IMR-90 (cell line): ENCODE data around the gene FNDC3A.

Experiments used
- BHLHE40 ChIP-seq: fragments of 150-350 bp; IDR thresholded peaks from 2 replicates; pipeline ENCODE4 v1.6.1; 2016; ENCODE audit warnings: mild to moderate bottlenecking, low read depth, low read length
- CEBPB ChIP-seq: IDR thresholded peaks from 2 replicates; pipeline ENCODE4 v1.6.1; 2012; ENCODE audit warnings: low read depth, low read length, improper control_type of control experiment
- CHD1 ChIP-seq: IDR thresholded peaks from 2 replicates; pipeline ENCODE4 v1.6.1; 2012; ENCODE audit warnings: low read depth, low read length, improper control_type of control experiment
- CTCF ChIP-seq: conservative IDR thresholded peaks from 2 replicates; pipeline ENCODE4 v1.5.1; 2012; ENCODE audit warnings: mild to moderate bottlenecking, low read depth, low read length, improper control_type of control experiment
- MXI1 ChIP-seq: IDR thresholded peaks from 2 replicates; pipeline ENCODE4 v1.6.1; 2012; ENCODE audit warnings: low read depth, mild to moderate bottlenecking, low read length, moderate library complexity, borderline replicate concordance
- NFE2L2 ChIP-seq: fragments of 150-350 bp; IDR thresholded peaks from 2 replicates; pipeline ENCODE4 v1.6.1; 2016; ENCODE audit warnings: low read depth, mild to moderate bottlenecking, low read length
- POLR2A ChIP-seq: IDR thresholded peaks from 2 replicates; pipeline ENCODE4 v1.6.1; 2012; ENCODE audit warnings: mild to moderate bottlenecking, low read depth, low read length
- RAD21 ChIP-seq: IDR thresholded peaks from 2 replicates; pipeline ENCODE4 v1.6.1; 2012; ENCODE audit warnings: low read length, improper control_type of control experiment
- RCOR1 ChIP-seq: IDR thresholded peaks from 2 replicates; pipeline ENCODE4 v1.6.1; 2012; ENCODE audit warnings: mild to moderate bottlenecking, low read length, improper control_type of control experiment; ENCODE audit not compliant: insufficient replicate concordance
- RFX5 ChIP-seq: IDR thresholded peaks from 2 replicates; pipeline ENCODE4 v1.8.0; 2012; ENCODE audit warnings: low read depth, mild to moderate bottlenecking, low read length, moderate library complexity
- SMC3 ChIP-seq: fragments of 150-350 bp; IDR thresholded peaks from 2 replicates; pipeline ENCODE4 v1.6.1; 2016; ENCODE audit warnings: low read depth, mild to moderate bottlenecking, antibody characterized with exemption, low read length, moderate library complexity
- USF2 ChIP-seq: fragments of 150-350 bp; IDR thresholded peaks from 2 replicates; pipeline ENCODE4 v1.6.1; 2017; ENCODE audit warnings: mild to moderate bottlenecking, antibody characterized with exemption, low read length, low read depth

GRCh38 chr13:49164712-49165111 is 189.0 kb downstream of the FNDC3A start:
- TF ChIP-seq RFX5: no peak
- no peak for TF ChIP-seq USF2
- TF ChIP-seq RCOR1: no peak
- TF ChIP-seq CTCF: no peak
- TF ChIP-seq POLR2A: no peak
- no peak for TF ChIP-seq CEBPB
- TF ChIP-seq RAD21: no peak
- TF ChIP-seq SMC3: no peak
- no peak for TF ChIP-seq MXI1
- TF ChIP-seq CHD1: no peak
- TF ChIP-seq NFE2L2: no peak
- TF ChIP-seq BHLHE40: no peak
